Esophagus muscularis mucosa (tissue), 3 donors: ENCODE data around the gene QRICH2.

Experiments
- POLR2A ChIP-seq: fragments of 450-650 bp; IDR thresholded peaks from one replicate; pipeline ENCODE4 v1.6.1; 2017; ENCODE audit warnings: antibody characterized with exemption, moderate library complexity, mild to moderate bottlenecking, low read depth
- POLR2AphosphoS5 ChIP-seq, 2 donors: sonication (generic); formaldehyde crosslinking; IDR thresholded peaks; one replicate each; pipeline ENCODE4 v1.6.1; 2017; ENCODE audit warnings: antibody characterized with exemption in 2 of 2
- TF ChIP-seq, protein P1 (sequence below), 3 experiments: fragments of 200-600 bp in 2 of 3; fragments of 450-650 bp in 1 of 3; sonication (generic) in 2 of 3; IDR thresholded peaks; one replicate each; pipeline ENCODE4 v1.5.1; 2017 to 2019; ENCODE audit warnings: antibody characterized with exemption in 3 of 3, mild to moderate bottlenecking in 2 of 3, moderate library complexity in 1 of 3

DNA sequence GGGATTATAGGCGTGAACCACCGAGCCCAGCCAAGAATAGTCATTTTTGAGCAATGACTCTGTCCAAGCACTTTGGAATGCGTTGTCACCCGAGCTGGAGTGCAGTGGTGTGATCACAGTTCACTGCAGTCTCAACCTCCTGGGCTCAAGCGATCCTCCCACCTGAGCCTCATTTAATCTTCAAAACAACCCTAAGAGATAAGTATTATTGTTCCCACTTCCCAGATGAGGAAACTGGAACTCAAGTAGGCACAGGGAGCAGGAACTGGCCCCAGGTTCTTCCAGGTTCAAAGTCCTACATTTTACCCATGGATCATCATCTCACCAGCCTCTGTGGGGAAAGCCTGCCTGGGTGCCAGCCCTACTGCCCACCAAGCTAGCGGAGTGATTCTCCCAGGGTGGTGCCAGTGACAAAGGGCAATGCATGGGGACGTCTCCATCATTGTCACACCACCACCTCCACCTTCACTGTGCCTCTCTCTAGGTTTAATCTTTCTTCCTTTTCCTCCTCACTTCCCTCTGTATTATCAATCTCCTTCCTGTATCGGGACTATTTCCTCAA, 56.5 kb downstream of the QRICH2 start:
- TF ChIP-seq POLR2A (no peak), POLR2AphosphoS5 (IDR thresholded peaks at IDR 0.05) (no peak)
- TF ChIP-seq, protein P1, sequence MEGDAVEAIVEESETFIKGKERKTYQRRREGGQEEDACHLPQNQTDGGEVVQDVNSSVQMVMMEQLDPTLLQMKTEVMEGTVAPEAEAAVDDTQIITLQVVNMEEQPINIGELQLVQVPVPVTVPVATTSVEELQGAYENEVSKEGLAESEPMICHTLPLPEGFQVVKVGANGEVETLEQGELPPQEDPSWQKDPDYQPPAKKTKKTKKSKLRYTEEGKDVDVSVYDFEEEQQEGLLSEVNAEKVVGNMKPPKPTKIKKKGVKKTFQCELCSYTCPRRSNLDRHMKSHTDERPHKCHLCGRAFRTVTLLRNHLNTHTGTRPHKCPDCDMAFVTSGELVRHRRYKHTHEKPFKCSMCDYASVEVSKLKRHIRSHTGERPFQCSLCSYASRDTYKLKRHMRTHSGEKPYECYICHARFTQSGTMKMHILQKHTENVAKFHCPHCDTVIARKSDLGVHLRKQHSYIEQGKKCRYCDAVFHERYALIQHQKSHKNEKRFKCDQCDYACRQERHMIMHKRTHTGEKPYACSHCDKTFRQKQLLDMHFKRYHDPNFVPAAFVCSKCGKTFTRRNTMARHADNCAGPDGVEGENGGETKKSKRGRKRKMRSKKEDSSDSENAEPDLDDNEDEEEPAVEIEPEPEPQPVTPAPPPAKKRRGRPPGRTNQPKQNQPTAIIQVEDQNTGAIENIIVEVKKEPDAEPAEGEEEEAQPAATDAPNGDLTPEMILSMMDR (IDR thresholded peaks at IDR 0.05), result no peak
